VCaP (cell line): ENCODE results near the gene POC5.
"Not testable (repeated sequence)": the region's sequence is repeated elsewhere in the genome, so short reads cannot be mapped to it uniquely, and the experiment has no call there.

ENCODE experiments used
- H3K27ac ChIP-seq: fragments of 450-650 bp; 2 replicates; pipeline ENCODE4 v1.5.1; 2017
- TF ChIP-seq, protein P1 (sequence below): fragments of 450-650 bp; conservative IDR thresholded peaks from 2 replicates; pipeline ENCODE4 v1.5.1; 2017; ENCODE audit warnings: mild to moderate bottlenecking, moderate library complexity

POC5 gene

DNA sequence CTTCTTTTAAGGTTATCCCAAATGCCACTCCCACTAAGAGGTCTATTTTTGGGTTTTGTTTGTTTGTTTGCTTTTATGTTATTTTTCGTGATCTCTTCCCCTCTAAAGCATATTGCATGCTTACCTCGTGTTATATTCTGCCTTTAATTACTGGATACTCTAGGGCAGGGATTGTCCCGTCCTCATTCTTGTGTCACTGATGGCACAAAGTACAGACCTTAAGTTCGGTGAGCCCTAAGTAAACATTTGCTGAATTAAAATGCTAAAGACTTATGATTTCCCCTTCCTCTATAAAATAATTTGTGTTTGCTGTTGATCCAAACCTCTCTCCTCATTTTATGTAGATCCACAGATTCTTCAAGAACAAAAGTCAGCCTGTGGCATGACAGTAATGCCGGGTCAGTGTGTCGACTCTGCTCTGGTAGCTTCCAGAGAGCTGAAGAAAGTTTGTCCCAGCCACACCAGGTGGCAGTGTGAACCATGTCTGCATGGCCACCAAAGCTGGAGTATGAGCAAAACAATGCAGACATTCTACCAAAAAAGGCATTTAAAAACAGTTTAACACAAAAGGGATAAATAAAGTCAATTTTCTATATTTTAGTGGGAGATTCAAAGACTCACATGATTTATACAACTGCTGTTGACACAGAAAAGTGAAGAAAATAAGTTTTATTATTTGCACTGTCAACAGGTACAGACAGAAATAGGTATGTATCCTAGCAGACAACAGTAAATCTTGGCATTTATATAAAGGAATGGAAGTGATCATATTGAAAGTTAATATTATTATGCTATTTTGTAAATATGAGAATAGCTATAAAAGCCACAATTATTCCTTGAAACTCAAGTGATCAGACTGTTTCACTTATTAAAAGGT, 17.9 kb upstream of the POC5 start:
- no peak overlapping the region for H3K27ac ChIP-seq
- TF ChIP-seq, protein P1, sequence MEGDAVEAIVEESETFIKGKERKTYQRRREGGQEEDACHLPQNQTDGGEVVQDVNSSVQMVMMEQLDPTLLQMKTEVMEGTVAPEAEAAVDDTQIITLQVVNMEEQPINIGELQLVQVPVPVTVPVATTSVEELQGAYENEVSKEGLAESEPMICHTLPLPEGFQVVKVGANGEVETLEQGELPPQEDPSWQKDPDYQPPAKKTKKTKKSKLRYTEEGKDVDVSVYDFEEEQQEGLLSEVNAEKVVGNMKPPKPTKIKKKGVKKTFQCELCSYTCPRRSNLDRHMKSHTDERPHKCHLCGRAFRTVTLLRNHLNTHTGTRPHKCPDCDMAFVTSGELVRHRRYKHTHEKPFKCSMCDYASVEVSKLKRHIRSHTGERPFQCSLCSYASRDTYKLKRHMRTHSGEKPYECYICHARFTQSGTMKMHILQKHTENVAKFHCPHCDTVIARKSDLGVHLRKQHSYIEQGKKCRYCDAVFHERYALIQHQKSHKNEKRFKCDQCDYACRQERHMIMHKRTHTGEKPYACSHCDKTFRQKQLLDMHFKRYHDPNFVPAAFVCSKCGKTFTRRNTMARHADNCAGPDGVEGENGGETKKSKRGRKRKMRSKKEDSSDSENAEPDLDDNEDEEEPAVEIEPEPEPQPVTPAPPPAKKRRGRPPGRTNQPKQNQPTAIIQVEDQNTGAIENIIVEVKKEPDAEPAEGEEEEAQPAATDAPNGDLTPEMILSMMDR, result peak; percentile 78

DNA sequence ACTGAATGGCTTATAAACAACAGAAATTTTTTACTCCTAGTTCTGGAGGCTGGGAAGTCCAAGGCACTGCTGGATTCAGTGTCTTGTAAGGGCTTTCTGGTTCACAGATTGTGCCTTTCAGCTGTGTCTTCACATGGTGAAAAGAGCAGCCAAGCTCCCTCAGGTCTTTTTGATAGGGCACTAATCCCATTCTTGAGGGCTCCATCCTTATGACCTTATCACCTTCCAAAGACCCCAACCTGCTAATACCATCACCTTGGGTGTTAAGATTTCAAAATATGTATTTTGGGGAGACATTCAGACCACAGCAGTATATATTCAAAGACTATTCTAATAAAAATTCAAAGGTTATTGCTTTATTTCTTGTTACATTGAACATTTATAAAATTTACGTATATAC, 16.5 kb upstream of the POC5 start:
- no peak overlapping the region for H3K27ac ChIP-seq
- TF ChIP-seq, protein P1, result no peak

GRCh38 chr5:75731515-75731914, 14.3 kb upstream of the POC5 start:
- H3K27ac ChIP-seq, result not testable (repeated sequence)

GRCh38 chr5:75729321-75729720, 12.1 kb upstream of the POC5 start:
- TF ChIP-seq, protein P1, result no peak
- H3K27ac ChIP-seq, result peak overlapping the region; percentile 15; the same call in 1 of the 2 replicates

DNA sequence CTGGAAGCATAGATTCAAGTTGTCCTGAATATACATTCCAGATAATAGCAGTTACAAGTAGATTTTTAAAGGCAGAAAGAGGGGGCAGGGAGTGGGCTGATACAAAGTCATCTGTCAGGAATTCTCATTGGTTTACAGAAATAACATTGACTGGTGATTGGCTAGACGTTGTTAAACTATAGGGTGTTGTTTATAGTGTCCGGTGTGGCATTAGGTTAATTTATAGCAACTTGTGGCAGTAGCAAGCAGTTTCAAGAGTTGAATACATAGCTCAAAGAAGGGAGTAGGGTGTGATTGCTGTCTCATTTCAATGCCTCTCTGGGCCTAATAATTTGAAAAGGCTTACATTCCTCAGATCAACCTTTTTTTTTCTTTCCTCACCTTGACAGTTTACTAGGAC, 10.7 kb upstream of the POC5 start:
- TF ChIP-seq, protein P1, result no peak
- no peak overlapping the region for H3K27ac ChIP-seq

DNA sequence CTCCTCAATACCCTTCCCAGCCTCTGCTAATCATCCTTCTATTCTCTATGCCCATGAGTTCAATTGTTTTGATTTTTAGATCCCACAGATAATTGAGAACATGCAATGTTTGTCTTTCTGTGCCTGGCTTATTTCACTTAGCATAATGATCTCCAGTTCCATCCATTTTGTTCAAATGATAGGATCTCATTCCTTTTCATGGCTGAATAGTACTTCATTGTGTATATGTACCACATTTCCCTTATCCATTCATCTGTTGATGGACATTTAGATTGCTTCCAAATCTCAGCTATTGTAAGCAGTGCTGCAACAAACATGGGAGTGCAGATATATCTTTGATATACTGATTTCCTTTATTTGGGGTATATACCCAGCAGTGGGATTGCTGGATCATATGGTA, 9.0 kb upstream of the POC5 start:
- H3K27ac ChIP-seq, result not testable (repeated sequence)

DNA sequence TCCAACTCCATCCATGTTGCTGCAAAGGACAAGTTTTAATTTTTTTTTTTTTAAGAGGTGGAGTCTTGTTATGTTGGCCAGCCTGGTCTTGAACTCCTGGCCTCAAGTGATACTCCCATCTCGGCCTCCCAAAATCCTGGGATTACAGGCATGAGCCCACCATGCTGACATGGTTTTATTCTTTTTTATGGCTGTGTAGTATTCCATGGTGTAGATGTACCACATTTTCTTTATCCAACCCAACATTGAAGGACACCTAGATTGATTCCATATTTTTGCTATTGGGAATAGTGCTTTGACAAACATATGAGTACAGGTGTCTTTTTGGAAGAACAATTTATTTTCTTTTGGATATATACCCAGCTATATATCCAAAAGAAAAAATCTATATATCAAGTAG, 6.1 kb upstream of the POC5 start:
- no peak overlapping the region for H3K27ac ChIP-seq
- TF ChIP-seq, protein P1, result no peak

DNA sequence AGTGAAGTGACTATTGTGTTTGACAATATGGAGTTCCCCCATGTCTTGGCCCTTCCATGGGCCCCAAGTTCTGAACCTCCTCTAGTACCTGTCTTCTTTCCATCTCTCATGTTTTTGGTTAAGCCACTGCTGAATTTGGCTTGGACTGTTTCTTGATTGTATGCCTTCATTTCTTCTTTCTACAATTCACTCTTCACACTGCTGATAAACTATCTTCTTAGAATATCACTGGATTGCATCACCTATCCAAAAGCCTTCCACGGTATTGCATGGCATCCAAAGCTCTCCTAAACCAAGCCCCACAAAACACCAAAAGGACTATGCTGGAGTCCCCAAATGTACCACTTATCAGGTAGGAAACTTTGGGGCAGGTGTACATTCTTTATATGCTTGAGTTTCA, 4.3 kb upstream of the POC5 start:
- no peak overlapping the region for H3K27ac ChIP-seq
- TF ChIP-seq, protein P1, result no peak
